ENCODE results near the gene STEAP4.

STEAP4 gene

DNA sequence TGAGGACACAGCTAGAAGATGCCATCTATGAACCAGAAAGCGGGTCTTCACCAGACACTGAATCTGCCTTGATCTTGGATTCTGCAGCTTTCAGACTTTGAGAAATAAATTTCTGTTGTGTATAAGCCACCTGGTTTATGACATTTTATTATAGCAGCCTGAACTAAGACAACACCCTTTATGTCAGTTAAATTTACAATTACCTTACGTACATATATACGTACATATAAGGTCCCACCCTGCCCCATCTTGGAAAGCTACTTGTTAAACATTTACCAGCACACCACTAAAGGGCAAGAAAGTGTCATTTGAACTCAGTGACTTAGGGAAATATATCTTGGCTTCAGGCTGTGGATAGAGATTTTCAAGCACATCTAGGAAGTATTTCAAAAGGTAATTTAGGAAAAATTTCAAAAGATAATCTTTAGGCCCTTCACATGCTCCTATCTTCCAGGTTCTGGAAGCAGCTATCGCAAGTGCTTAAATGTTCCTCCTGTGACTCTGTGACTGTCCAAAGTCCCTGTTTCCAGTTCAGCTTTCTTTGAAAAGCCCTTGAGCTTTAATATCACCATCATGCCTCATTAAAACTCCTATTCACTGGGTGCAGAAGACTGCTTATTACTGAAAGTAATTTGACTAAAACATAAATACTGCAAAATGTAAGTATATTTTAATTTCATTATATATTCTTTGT is 77.2 kb downstream of the STEAP4 start:
- Histone ChIP-seq H3K9me3 (ENCODE audit: low read depth, low read length) (no peaks in the 10 kb centered on the region), H3K36me3 (ENCODE audit: insufficient read depth, low read length) (no peaks in the 10 kb centered on the region), H3K4me3 (no peak overlapping the region), H3K27ac (no peak overlapping the region), H3K9ac (ENCODE audit: insufficient read length) (no peak overlapping the region)
- DNase-seq (ENCODE audit: low read depth, low spot score) = no peak
- TF ChIP-seq EZH2 (IDR thresholded peaks at IDR 0.05) (no peak), FOXP2 (optimal IDR thresholded peaks at IDR 0.05; ENCODE audit: control extremely low read depth, extremely low read length, insufficient read depth) (no peak), POLR2AphosphoS5 (IDR thresholded peaks at IDR 0.05; ENCODE audit: borderline replicate concordance, low read depth, low read length) (no peak)

DNA sequence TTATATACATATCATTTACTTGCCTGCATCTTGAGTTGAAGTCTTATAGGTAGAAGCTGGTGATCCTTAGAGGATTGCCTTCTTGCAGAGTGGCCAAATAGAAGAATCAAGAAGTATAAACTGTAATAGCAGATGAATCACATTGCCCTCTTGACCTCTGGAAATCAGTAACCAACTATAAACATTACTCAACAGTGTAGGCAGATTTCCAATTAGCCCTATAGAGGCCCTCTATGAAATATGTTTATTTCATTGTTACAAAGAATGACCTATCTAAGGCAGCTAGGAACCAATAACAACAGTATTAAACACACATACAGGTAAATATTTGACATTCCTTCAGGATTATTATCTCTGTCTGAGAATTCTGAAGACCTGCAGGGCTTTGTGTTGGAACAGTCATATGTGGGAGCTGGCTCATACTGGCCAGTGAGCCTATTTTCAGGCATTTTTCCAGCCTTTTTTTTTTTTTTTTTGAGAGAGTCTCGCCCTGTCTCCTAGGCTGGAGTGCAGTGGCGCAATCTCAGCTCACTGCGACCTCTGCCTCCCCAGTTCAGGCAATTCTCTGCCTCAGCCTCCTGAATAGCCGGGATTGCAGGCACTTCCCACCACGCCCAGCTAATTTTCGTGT is 79.7 kb downstream of the STEAP4 start:
- Histone ChIP-seq H3K4me3 (no peak overlapping the region), H3K27ac (no peak overlapping the region), H3K36me3 (ENCODE audit: insufficient read depth, low read length) (no peaks in the 10 kb centered on the region), H3K9ac (ENCODE audit: insufficient read length) (no peak overlapping the region), H3K9me3 (ENCODE audit: low read depth, low read length) (no peaks in the 10 kb centered on the region)
- no peak for DNase-seq (ENCODE audit: low read depth, low spot score)
- TF ChIP-seq FOXP2 (optimal IDR thresholded peaks at IDR 0.05; ENCODE audit: control extremely low read depth, extremely low read length, insufficient read depth) (no peak), EZH2 (IDR thresholded peaks at IDR 0.05) (no peak), POLR2AphosphoS5 (IDR thresholded peaks at IDR 0.05; ENCODE audit: borderline replicate concordance, low read depth, low read length) (no peak)

DNA sequence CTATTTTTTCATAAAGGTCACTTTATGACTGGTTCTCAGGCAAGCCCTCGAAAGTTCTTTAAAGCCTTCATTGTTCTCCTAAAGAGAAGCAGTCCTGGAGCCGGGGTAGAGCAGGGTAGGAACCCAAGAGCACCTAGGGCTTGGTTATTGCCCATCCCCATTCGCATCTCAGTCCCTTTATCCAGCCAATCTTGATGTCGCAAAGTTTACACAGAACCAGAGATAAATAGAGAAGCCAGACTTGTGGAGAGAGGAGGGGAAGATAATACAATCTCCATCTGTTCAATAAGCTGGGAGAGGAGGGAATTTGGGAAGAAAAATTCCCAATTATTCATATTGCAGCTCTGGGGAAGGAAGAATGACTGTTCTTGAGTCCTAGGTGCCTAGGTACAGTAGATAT is 80.5 kb downstream of the STEAP4 start:
- TF ChIP-seq FOXP2 (optimal IDR thresholded peaks at IDR 0.05; ENCODE audit: control extremely low read depth, extremely low read length, insufficient read depth) (no peak), POLR2AphosphoS5 (IDR thresholded peaks at IDR 0.05; ENCODE audit: borderline replicate concordance, low read depth, low read length) (no peak), EZH2 (IDR thresholded peaks at IDR 0.05) (no peak)
- Histone ChIP-seq H3K9ac (ENCODE audit: insufficient read length) (no peak overlapping the region), H3K4me3 (no peak overlapping the region), H3K36me3 (ENCODE audit: insufficient read depth, low read length) (no peaks in the 10 kb centered on the region), H3K27ac (no peak overlapping the region), H3K9me3 (ENCODE audit: low read depth, low read length) (no peaks in the 10 kb centered on the region)
- no peak for DNase-seq (ENCODE audit: low read depth, low spot score)

DNA sequence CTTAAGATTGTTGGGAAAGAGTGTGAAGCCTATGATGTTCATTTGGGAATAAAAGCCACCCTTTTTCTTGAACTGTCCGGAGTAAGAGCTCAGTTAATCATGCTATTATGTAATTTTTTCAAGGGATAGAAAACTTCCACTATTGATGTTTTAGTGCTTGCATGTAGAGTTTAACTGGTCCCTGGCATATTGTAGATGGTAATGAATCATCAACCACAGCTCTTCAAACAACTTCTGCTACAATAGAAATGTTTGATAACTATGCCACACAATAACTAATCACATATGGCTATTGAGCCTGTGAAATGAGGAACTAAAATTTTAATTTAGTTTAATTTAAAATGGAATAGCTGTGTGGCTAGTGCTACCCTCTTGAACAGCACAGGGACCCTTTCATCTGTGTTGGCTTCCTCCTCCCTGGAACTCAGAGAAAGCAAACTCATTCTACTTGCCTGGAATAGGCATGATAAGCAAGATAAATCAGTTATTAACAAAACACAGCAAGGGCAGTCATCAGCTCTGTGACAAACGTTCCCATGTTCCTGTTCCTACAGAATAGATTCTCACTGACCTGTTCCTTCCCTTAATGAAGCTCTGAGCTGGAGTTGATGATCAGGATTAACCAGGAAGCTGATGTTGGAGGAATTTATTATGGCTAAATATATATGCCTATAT is 82.0 kb downstream of the STEAP4 start:
- no peaks in the 10 kb centered on the region for H3K9me3 ChIP-seq (ENCODE audit: low read depth, low read length)
- no peaks in the 10 kb centered on the region for H3K36me3 ChIP-seq (ENCODE audit: insufficient read depth, low read length)
- no peak overlapping the region for H3K4me3 ChIP-seq
- TF ChIP-seq EZH2 (IDR thresholded peaks at IDR 0.05) = no peak
- no peak for TF ChIP-seq POLR2AphosphoS5 (IDR thresholded peaks at IDR 0.05; ENCODE audit: borderline replicate concordance, low read depth, low read length)
- TF ChIP-seq FOXP2 (optimal IDR thresholded peaks at IDR 0.05; ENCODE audit: control extremely low read depth, extremely low read length, insufficient read depth) = no peak
- H3K9ac ChIP-seq (ENCODE audit: insufficient read length) = no peak overlapping the region
- no peak for DNase-seq (ENCODE audit: low read depth, low spot score)
- no peak overlapping the region for H3K27ac ChIP-seq

DNA sequence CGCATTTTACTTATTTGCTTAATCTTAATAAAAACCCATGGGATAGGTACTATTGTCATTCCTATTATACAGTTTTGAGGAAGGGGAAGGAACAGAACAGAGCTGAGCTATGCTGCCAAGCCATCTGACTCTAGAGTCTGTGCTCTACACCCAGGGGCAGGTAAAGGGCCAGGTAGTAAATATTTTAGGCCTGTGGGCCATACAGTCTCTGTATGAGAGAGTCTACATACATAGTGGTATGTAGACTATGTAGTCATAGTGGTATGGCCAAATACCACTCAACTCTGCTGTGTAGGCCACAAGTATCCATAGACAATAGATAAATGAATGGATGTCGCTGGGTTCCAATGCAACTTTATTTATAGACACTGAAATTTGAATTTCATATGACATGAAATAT is 83.4 kb downstream of the STEAP4 start:
- Histone ChIP-seq H3K27ac (no peak overlapping the region), H3K36me3 (ENCODE audit: insufficient read depth, low read length) (no peaks in the 10 kb centered on the region), H3K9me3 (ENCODE audit: low read depth, low read length) (no peaks in the 10 kb centered on the region), H3K9ac (ENCODE audit: insufficient read length) (no peak overlapping the region), H3K4me3 (no peak overlapping the region)
- no peak for TF ChIP-seq POLR2AphosphoS5 (IDR thresholded peaks at IDR 0.05; ENCODE audit: borderline replicate concordance, low read depth, low read length)
- TF ChIP-seq FOXP2 (optimal IDR thresholded peaks at IDR 0.05; ENCODE audit: control extremely low read depth, extremely low read length, insufficient read depth) = no peak
- TF ChIP-seq EZH2 (IDR thresholded peaks at IDR 0.05) = no peak
- DNase-seq (ENCODE audit: low read depth, low spot score) = no peak

All from SK-N-MC (cell line).